ENCODE measurements around the gene DYNAP.

The DYNAP gene

GRCh38 chr18:54590945-54591344 is at the start of gene DYNAP:
Gene DYNAP, plus strand, starts transcription at chr18:54591245. Its CDS starts 38 bp downstream, at chr18:54591283.
- no peak for DNase-seq

- DNase-seq, result no peak
Measured at GRCh38 chr18:54551590-54551989, 39.5 kb upstream of the DYNAP start.

GRCh38 chr18:54555286-54555685 is 35.8 kb upstream of the DYNAP start:
- DNase-seq, result no peak

- no peak for DNase-seq
Measured at GRCh38 chr18:54555996-54556395, 35.0 kb upstream of the DYNAP start.

- DNase-seq, result no peak
Measured at GRCh38 chr18:54557958-54558357, 33.1 kb upstream of the DYNAP start.

GRCh38 chr18:54558609-54559585 is 32.1 kb upstream of the DYNAP start:
- DNase-seq, result no peak

- no peak for DNase-seq
Measured at GRCh38 chr18:54561706-54562267, 29.3 kb upstream of the DYNAP start.

GRCh38 chr18:54580202-54580729 is 10.8 kb upstream of the DYNAP start:
- no peak for DNase-seq

GRCh38 chr18:54584065-54584464 is 7.0 kb upstream of the DYNAP start:
- DNase-seq, result no peak

GRCh38 chr18:54585743-54586142 is 5.3 kb upstream of the DYNAP start:
- DNase-seq, result no peak

- DNase-seq, result no peak
Measured at GRCh38 chr18:54604211-54604610, 13.2 kb downstream of the DYNAP start.

- no peak for DNase-seq
Measured at GRCh38 chr18:54606835-54607212, 15.8 kb downstream of the DYNAP start.

- DNase-seq, result no peak
Measured at GRCh38 chr18:54607213-54608027, 16.4 kb downstream of the DYNAP start.

- DNase-seq, result no peak
Measured at GRCh38 chr18:54608028-54608642, 17.1 kb downstream of the DYNAP start.

GRCh38 chr18:54611816-54612215 is 20.8 kb downstream of the DYNAP start:
- DNase-seq, result no peak

- no peak for DNase-seq
Measured at GRCh38 chr18:54612237-54612636, 21.2 kb downstream of the DYNAP start.

GRCh38 chr18:54613174-54613573 is 22.1 kb downstream of the DYNAP start:
- no peak for DNase-seq

GRCh38 chr18:54616220-54616848 is 25.3 kb downstream of the DYNAP start:
- DNase-seq, result no peak

GRCh38 chr18:54622084-54622483 is 31.0 kb downstream of the DYNAP start:
- no peak for DNase-seq

- no peak for DNase-seq
Measured at GRCh38 chr18:54626779-54627178, 35.7 kb downstream of the DYNAP start.

GRCh38 chr18:54630963-54631362 is 39.9 kb downstream of the DYNAP start:
- no peak for DNase-seq

- DNase-seq, result no peak
Measured at GRCh38 chr18:54636217-54636616, 45.2 kb downstream of the DYNAP start.
